Thyroid gland (tissue), 4 donors: ENCODE data around the gene POMP. TPM values are rescaled to one million over a fixed set of nuclear protein-coding genes. Genes with fewer than 3 reads are reported as not detected.

Source experiments
- DNase-seq, 2 donors: peaks; one replicate each; pipeline ENCODE4 v3.0.0-alpha.2; 2019
- H3K27ac ChIP-seq, 3 donors: fragments of 200-600 bp; sonication (generic); 1 replicate in 2 of 3; 2 replicates in 1 of 3; pipeline ENCODE4 v1.5.1; 2016 to 2019; ENCODE audit warnings: mild to moderate bottlenecking in 1 of 3, moderate library complexity in 1 of 3
- H3K27me3 ChIP-seq: fragments of 200-600 bp; sonication (generic); one replicate; pipeline ENCODE4 v1.5.1; 2019
- H3K36me3 ChIP-seq, 2 donors: fragments of 200-600 bp; sonication (generic); one replicate each; pipeline ENCODE4 v1.5.1; 2016 to 2019
- H3K4me1 ChIP-seq, 2 donors: fragments of 200-600 bp; sonication (generic); one replicate each; pipeline ENCODE4 v1.5.1; 2017 to 2019
- H3K4me3 ChIP-seq, 3 donors: fragments of 200-600 bp; sonication (generic); replicated peaks in 1 of 3; 1 replicate in 2 of 3; 2 replicates in 1 of 3; pipeline ENCODE4 v1.5.1; 2016; ENCODE audit warnings: mild to moderate bottlenecking in 1 of 3
- H3K9me3 ChIP-seq: fragments of 200-600 bp; sonication (generic); one replicate; pipeline ENCODE4 v1.5.1; 2017
- CTCF ChIP-seq, 6 experiments: fragments of 200-600 bp in 3 of 6; fragments of 450-650 bp in 3 of 6; sonication (generic) in 3 of 6; IDR thresholded peaks; one replicate each; pipeline ENCODE4 v1.5.1; 2016 to 2019; ENCODE audit warnings: antibody characterized with exemption in 6 of 6, mild to moderate bottlenecking in 2 of 6, inconsistent platforms in 1 of 6, moderate library complexity in 1 of 6
- POLR2A ChIP-seq, 2 donors: fragments of 450-650 bp; IDR thresholded peaks; one replicate each; pipeline ENCODE4 v1.6.1; 2017; ENCODE audit warnings: antibody characterized with exemption in 2 of 2, mild to moderate bottlenecking in 2 of 2, moderate library complexity in 1 of 2
- WGBS, 2 donors: methylation state at CpG; one replicate each; pipeline ENCODE4 v1.1.5; 2017; 5-methylcytosine and 5-hydroxymethylcytosine counted together
- intact Hi-C: fragments of 100-400 bp; cut with DNase I; formaldehyde crosslinking; loops from one replicate; pipeline ENCODE4 v1.15.1; 2023
- total RNA-seq, 4 donors: library from RNA; depleted of rRNA; stranded (reverse); fragments of >200 nt; gene quantifications; one replicate each; pipeline ENCODE4 v1.2.3, GENCODE V29; 2016

Gene POMP
- total RNA-seq, 4 donors from 2014 or later: 23.3 to 70.0 (median 45.4) TPM

DNA sequence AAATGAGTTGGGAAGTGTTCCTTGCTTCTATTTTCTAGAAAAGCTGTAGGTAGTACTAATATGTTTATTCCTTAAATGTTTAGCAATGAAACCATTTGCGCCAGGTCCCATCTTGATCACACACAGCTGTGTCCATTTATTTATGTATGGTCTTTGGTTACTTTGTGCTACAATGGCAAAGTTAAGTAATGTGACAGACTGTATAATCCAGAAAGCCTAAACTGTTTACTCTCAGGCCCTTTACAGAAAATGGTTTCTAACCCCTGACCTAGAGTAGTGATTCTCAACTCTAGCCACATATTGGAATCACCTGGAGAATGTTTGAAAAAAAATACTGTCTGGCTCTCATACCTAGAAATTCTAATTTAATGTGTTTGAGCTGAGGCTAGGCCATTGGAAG lies 38.5 kb downstream of the POMP start:
- TF ChIP-seq POLR2A (IDR thresholded peaks at IDR 0.05) (no peak), CTCF (IDR thresholded peaks at IDR 0.05) (no peak)
- WGBS, 2 donors: 96 to 97% methylated on average over 1 of the region's 1 CpG

GRCh38 chr13:28699246-28699645 lies 40.3 kb downstream of the POMP start:
- no peaks in the 10 kb centered on the region for H3K36me3 ChIP-seq

More for the DNA sequence above, 38.5 kb downstream of the POMP start:
- no peak overlapping the region for H3K27ac ChIP-seq
- intact Hi-C loops: no loop called here
- H3K27me3 ChIP-seq: no peaks in the 10 kb centered on the region
- DNase-seq: no peak
- no peaks in the 10 kb centered on the region for H3K36me3 ChIP-seq
- H3K9me3 ChIP-seq: no peaks in the 10 kb centered on the region
- H3K4me1 ChIP-seq: peaks cover 0 to 9% of the 10 kb centered on the region in 2 donors
- no peak overlapping the region for H3K4me3 ChIP-seq

DNA sequence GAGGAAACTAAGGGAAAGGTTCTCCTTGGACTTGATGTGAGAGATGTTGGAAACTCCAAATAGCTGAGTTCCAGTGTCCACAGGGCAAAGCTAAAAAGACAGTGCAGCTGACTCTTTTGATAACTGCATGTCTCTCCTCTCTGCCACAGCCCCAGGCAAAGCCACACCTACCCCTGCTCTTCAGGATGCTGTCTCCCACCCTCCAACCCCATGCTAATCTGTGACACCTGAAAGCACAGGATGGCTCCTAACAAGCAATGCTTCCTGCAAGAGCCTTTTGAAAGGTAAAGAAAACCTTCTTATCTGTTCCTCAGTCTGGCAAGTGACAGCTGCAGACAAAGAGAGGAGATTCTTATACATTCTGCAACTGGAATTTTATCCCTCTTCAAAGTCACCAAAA lies 45.4 kb downstream of the POMP start:
- H3K4me3 ChIP-seq: no peak overlapping the region
- no peak for DNase-seq
- intact Hi-C loops: no loop called here
- no peak overlapping the region for H3K27ac ChIP-seq
- H3K36me3 ChIP-seq: no peaks in the 10 kb centered on the region
- TF ChIP-seq POLR2A (IDR thresholded peaks at IDR 0.05) (no peak), CTCF (IDR thresholded peaks at IDR 0.05) (no peak)
- no peaks in the 10 kb centered on the region for H3K4me1 ChIP-seq
- H3K9me3 ChIP-seq: no peaks in the 10 kb centered on the region
- no peaks in the 10 kb centered on the region for H3K27me3 ChIP-seq

More at GRCh38 chr13:28699246-28699645, 40.3 kb downstream of the POMP start:
- H3K4me1 ChIP-seq: no peaks in the 10 kb centered on the region
- TF ChIP-seq CTCF (IDR thresholded peaks at IDR 0.05) (no peak), POLR2A (IDR thresholded peaks at IDR 0.05) (no peak)
- intact Hi-C loops: no loop called here
- no peaks in the 10 kb centered on the region for H3K9me3 ChIP-seq
- H3K27ac ChIP-seq: no peak overlapping the region
- H3K4me3 ChIP-seq: no peak overlapping the region
- H3K27me3 ChIP-seq: no peaks in the 10 kb centered on the region
- 89 to 91% methylated on average over 1 of the region's 1 CpG for WGBS, 2 donors
- no peak for DNase-seq

GRCh38 chr13:28704919-28705318 lies 46.0 kb downstream of the POMP start:
- H3K9me3 ChIP-seq: no peaks in the 10 kb centered on the region
- H3K27me3 ChIP-seq: no peaks in the 10 kb centered on the region
- no peaks in the 10 kb centered on the region for H3K4me1 ChIP-seq
- TF ChIP-seq CTCF (IDR thresholded peaks at IDR 0.05) (no peak), POLR2A (IDR thresholded peaks at IDR 0.05) (no peak)
- H3K36me3 ChIP-seq: no peaks in the 10 kb centered on the region
- no peak for DNase-seq
- H3K27ac ChIP-seq: no peak overlapping the region
- intact Hi-C loops: no loop called here
- no peak overlapping the region for H3K4me3 ChIP-seq

DNA sequence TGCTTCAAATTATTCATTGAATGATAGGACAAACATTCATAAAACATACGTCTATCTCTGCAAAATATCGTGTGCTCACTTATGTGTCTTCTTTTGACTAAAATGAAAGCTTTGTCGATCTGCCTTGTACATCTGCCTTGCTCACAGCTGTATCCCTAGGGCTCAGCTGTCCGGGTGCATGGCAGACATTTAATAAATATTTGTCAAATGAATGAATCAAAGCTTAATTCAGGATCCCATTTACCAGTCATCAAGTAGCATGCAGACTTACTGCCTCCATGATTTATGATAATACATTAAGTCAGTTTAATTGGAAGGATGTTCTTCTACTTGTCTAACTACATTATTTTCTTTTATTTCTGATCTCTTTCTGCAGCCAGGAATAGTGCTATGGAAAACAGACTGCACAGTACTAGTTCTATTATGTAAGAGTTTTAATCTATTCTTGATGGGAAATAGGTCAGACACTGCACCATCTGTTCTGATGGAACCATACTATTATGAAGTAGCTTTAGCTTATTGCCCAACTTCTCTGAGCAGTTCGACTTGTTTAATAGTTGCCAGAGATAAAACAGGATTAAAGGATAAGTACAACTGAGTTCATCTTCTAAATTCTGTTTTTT lies 46.6 kb downstream of the POMP start:
- no peak overlapping the region for H3K4me3 ChIP-seq
- WGBS, 2 donors: 92 to 93% methylated on average over 5 of the region's 5 CpGs
- no peaks in the 10 kb centered on the region for H3K36me3 ChIP-seq
- TF ChIP-seq CTCF (IDR thresholded peaks at IDR 0.05) (no peak), POLR2A (IDR thresholded peaks at IDR 0.05) (no peak)
- H3K9me3 ChIP-seq: no peaks in the 10 kb centered on the region
- no peak for DNase-seq
- no peaks in the 10 kb centered on the region for H3K4me1 ChIP-seq
- H3K27me3 ChIP-seq: no peaks in the 10 kb centered on the region
- no peak overlapping the region for H3K27ac ChIP-seq
- intact Hi-C loops: no loop called here
